ENCODE measurements around the gene GABRG2.

- no peak for TF ChIP-seq CTCF (IDR thresholded peaks at IDR 0.05)
- TF ChIP-seq POLR2A (IDR thresholded peaks at IDR 0.05), result no peak
These were observed 411 bp upstream of the GABRG2 start for GRCh38 chr5:162067162-162067561.

All from body of pancreas (tissue), 4 donors.